Renal cortex interstitium (tissue), 3 donors: ENCODE results near the gene PAAF1. TPM values are rescaled to one million over a fixed set of nuclear protein-coding genes. Genes with fewer than 3 reads are reported as not detected.

Experiments used
- polyA plus RNA-seq, 3 donors: library from polyadenylated mRNA; unstranded; fragments of 120-200 nt; gene quantifications; one replicate each; pipeline ENCODE4 v1.2.1, GENCODE V29; 2013; ENCODE audit not compliant: insufficient read length in 3 of 3

PAAF1 gene
- polyA plus RNA-seq, 3 donors: 32.9 to 39.7 (median 36.0) TPM

Other genes starting within 250 kb of the PAAF1 start
- gene PLEKHB1, start 230.4 kb upstream of the PAAF1 start, polyA plus RNA-seq: 10 to 100 TPM; 10.5 to 14.5 (median 12.2) TPM
- 100 to 1,000 TPM; 113 to 127 (median 117) TPM for gene RAB6A, start 115.9 kb upstream of the PAAF1 start, polyA plus RNA-seq
- gene MRPL48, start 89.1 kb upstream of the PAAF1 start, polyA plus RNA-seq: 10 to 100 TPM; 53.5 to 75.1 (median 69.4) TPM
- 10 to 100 TPM; 66.2 to 74.0 (median 71.6) TPM for gene COA4, start 153 bp upstream of the PAAF1 start, polyA plus RNA-seq
- gene DNAJB13, start 74.0 kb downstream of the PAAF1 start, polyA plus RNA-seq: 1 to 10 TPM; 4.8 to 6.1 (median 4.9) TPM
- 10 to 100 TPM; 65.1 to 73.2 (median 68.4) TPM for gene UCP2, start 105.8 kb downstream of the PAAF1 start, polyA plus RNA-seq
- 1 to 10 TPM; 2.0 to 3.2 (median 3.1) TPM for gene UCP3, start 132.1 kb downstream of the PAAF1 start, polyA plus RNA-seq